ENCODE measurements around the gene PIK3R1. TPM values are rescaled to one million over a fixed set of nuclear protein-coding genes. Genes with fewer than 3 reads are reported as not detected.

PIK3R1 gene
- total and polyA plus RNA-seq, 7 donors, result 29.7 to 155 (median 102) TPM

GRCh38 chr5:68298479-68298878 lies 82.9 kb downstream of the PIK3R1 start:
- no peak for TF ChIP-seq CTCF (IDR thresholded peaks at IDR 0.05)
- Histone ChIP-seq H3K27ac (no peak overlapping the region), H3K36me3 (ENCODE audit: insufficient read depth in 1 of 2, low read depth in 1 of 2) (peaks cover 8 to 66% of the 10 kb centered on the region in 2 donors), H3K4me3 (no peak overlapping the region), H3K27me3 (ENCODE audit: insufficient read depth in 3 of 3, low read length in 2 of 3) (no peaks in the 10 kb centered on the region), H3K9me3 (no peaks in the 10 kb centered on the region), H3K4me1 (peaks cover 3% of the 10 kb centered on the region)
- no peak for ATAC-seq
- intact Hi-C loops (cut with DNase I), result no loop called here
- no peak for DNase-seq
- WGBS, 3 donors, result 84 to 87% (median 87%) methylated on average over 2 of the region's 2 CpGs

GRCh38 chr5:68299105-68299504 lies 83.5 kb downstream of the PIK3R1 start:
- Histone ChIP-seq H3K36me3 (ENCODE audit: insufficient read depth in 1 of 2, low read depth in 1 of 2) (peaks cover 8 to 60% of the 10 kb centered on the region in 2 donors), H3K27me3 (ENCODE audit: insufficient read depth in 3 of 3, low read length in 2 of 3) (no peaks in the 10 kb centered on the region), H3K4me1 (peaks cover 3% of the 10 kb centered on the region), H3K4me3 (no peak overlapping the region), H3K9me3 (no peaks in the 10 kb centered on the region), H3K27ac (no peak overlapping the region)
- TF ChIP-seq CTCF (IDR thresholded peaks at IDR 0.05), result no peak
- no peak for DNase-seq
- peak in 2 of 4 donors; percentile 10 to 18 for ATAC-seq
- whole genome bisulfite sequencing, 3 donors, result 43 to 55% (median 51%) methylated on average over 4 of the region's 4 CpGs
- intact Hi-C loops (cut with DNase I), result no loop called here

GRCh38 chr5:68299575-68299974 lies 84.0 kb downstream of the PIK3R1 start:
- Histone ChIP-seq H3K4me3 (no peak overlapping the region), H3K27ac (no peak overlapping the region), H3K36me3 (ENCODE audit: insufficient read depth in 1 of 2, low read depth in 1 of 2) (peaks cover 8 to 55% of the 10 kb centered on the region in 2 donors), H3K4me1 (no peaks in the 10 kb centered on the region), H3K27me3 (ENCODE audit: insufficient read depth in 3 of 3, low read length in 2 of 3) (no peaks in the 10 kb centered on the region), H3K9me3 (no peaks in the 10 kb centered on the region)
- WGBS, 3 donors, result 81 to 91% (median 83%) methylated on average over 3 of the region's 3 CpGs
- DNase-seq (no peak), ATAC-seq (no peak)
- intact Hi-C loops (cut with DNase I), result no loop called here
- TF ChIP-seq CTCF (IDR thresholded peaks at IDR 0.05), result no peak

GRCh38 chr5:68303038-68303738 lies 87.6 kb downstream of the PIK3R1 start:
- Histone ChIP-seq H3K27ac (no peak overlapping the region), H3K27me3 (ENCODE audit: insufficient read depth in 3 of 3, low read length in 2 of 3) (no peaks in the 10 kb centered on the region), H3K4me1 (no peaks in the 10 kb centered on the region), H3K36me3 (ENCODE audit: insufficient read depth in 1 of 2, low read depth in 1 of 2) (peaks cover 0 to 19% of the 10 kb centered on the region in 2 donors), H3K9me3 (no peaks in the 10 kb centered on the region), H3K4me3 (no peak overlapping the region)
- intact Hi-C loops (cut with DNase I), result no loop called here
- peak in 2 of 4 donors; percentile 42 to 50 for ATAC-seq
- DNase-seq, result no peak
- no peak for TF ChIP-seq CTCF (IDR thresholded peaks at IDR 0.05)
- 73 to 81% (median 75%) methylated on average over 3 of the region's 3 CpGs for WGBS, 3 donors
